Measurements from ENCODE around the gene GLG1.

- TF ChIP-seq CTCF (IDR thresholded peaks at IDR 0.05; ENCODE audit: poor library complexity) (no peak), EZH2 (IDR thresholded peaks at IDR 0.05; ENCODE audit: borderline replicate concordance) (no peak), EZH2phosphoT487 (IDR thresholded peaks at IDR 0.05; ENCODE audit: low read depth, severe bottlenecking, unreplicated experiment) (no peak)
These were observed 101.9 kb downstream of the GLG1 start for GRCh38 chr16:74505011-74505410.
